Fibroblast of the aortic adventitia (primary cell): ENCODE results near the gene OR1B1. TPM values are rescaled to one million over a fixed set of nuclear protein-coding genes. Genes with fewer than 3 reads are reported as not detected.

ENCODE experiments used
- DNase-seq: peaks from one replicate; pipeline ENCODE4 v3.0.0-alpha.2; 2010; ENCODE audit warnings: low read depth
- H3K4me3 ChIP-seq: 2 replicates; pipeline ENCODE4 v1.5.1; 2011; ENCODE audit warnings: low read depth, mild to moderate bottlenecking, control low read depth, low read length, moderate library complexity
- total RNA-seq: library from RNA; depleted of rRNA; stranded (reverse); fragments of >200 nt; gene quantifications from 2 replicates; pipeline ENCODE4 v1.2.3, GENCODE V29; 2012; ENCODE audit warnings: low replicate concordance
- TF ChIP-seq, protein P1 (sequence below): IDR thresholded peaks from 2 replicates; pipeline ENCODE4 v1.5.1; 2011; ENCODE audit warnings: mild to moderate bottlenecking, low read length, control low read depth, inconsistent platforms; ENCODE audit not compliant: insufficient read depth

Gene OR1B1
- total RNA-seq, 1 donor, result not detected

DNA sequence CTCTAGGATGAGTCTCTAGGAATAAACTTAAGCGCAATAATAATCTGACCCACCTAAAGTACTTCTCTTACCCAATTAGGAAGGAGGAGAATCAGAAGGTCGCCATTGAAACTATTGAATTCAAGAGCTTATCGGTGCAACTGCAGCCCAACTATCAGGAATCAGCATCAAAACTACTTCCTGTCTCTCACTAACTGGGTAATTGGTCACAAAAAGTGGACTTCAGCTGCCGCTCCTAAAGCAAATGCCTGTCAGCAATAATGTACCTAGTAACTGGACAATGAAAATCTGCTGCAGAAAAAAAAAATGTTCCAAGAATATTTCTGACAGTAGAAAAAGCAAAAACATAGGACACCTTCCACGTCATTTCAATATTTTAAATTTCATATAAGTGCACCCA is 77.6 kb downstream of the OR1B1 start:
- TF ChIP-seq, protein P1, sequence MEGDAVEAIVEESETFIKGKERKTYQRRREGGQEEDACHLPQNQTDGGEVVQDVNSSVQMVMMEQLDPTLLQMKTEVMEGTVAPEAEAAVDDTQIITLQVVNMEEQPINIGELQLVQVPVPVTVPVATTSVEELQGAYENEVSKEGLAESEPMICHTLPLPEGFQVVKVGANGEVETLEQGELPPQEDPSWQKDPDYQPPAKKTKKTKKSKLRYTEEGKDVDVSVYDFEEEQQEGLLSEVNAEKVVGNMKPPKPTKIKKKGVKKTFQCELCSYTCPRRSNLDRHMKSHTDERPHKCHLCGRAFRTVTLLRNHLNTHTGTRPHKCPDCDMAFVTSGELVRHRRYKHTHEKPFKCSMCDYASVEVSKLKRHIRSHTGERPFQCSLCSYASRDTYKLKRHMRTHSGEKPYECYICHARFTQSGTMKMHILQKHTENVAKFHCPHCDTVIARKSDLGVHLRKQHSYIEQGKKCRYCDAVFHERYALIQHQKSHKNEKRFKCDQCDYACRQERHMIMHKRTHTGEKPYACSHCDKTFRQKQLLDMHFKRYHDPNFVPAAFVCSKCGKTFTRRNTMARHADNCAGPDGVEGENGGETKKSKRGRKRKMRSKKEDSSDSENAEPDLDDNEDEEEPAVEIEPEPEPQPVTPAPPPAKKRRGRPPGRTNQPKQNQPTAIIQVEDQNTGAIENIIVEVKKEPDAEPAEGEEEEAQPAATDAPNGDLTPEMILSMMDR, result no peak
- no peak overlapping the region for H3K4me3 ChIP-seq
- no peak for DNase-seq

Other genes with a start within 250 kb of the OR1B1 start
- gene OR1J1, start 179.7 kb downstream of the OR1B1 start, total RNA-seq, result not detected in 2 replicates
- 1.6 TPM in 1 of 2 replicates, not detected in the other for gene OR1J2, start 146.8 kb downstream of the OR1B1 start, total RNA-seq
- gene OR1J4, start 138.5 kb downstream of the OR1B1 start, total RNA-seq, result 0.45 TPM in 1 of 2 replicates, not detected in the other
- not detected in 2 replicates for gene OR1N1, start 130.3 kb downstream of the OR1B1 start, total RNA-seq
- gene OR1N2, start 104.5 kb downstream of the OR1B1 start, total RNA-seq, result 1.2 TPM in 1 of 2 replicates, not detected in the other
- 0.08 TPM in 1 of 2 replicates, not detected in the other for gene OR1L8, start 74.2 kb downstream of the OR1B1 start, total RNA-seq
- 0.81 TPM in 1 of 2 replicates, not detected in the other for gene OR1Q1, start 42.9 kb downstream of the OR1B1 start, total RNA-seq
- not detected in 2 replicates for gene OR1L1, start 4.1 kb upstream of the OR1B1 start, total RNA-seq
- not detected in 2 replicates for gene OR1L3, start 17.5 kb upstream of the OR1B1 start, total RNA-seq
- not detected in 2 replicates for gene OR1L4, start 66.4 kb upstream of the OR1B1 start, total RNA-seq
- not detected in 2 replicates for gene OR1L6, start 84.7 kb upstream of the OR1B1 start, total RNA-seq
- not detected in 2 replicates for gene OR5C1, start 131.3 kb upstream of the OR1B1 start, total RNA-seq
- not detected in 2 replicates for gene OR1K1, start 142.5 kb upstream of the OR1B1 start, total RNA-seq
- 35.8 and 40.1 TPM in 2 replicates for gene PDCL, start 171.0 kb upstream of the OR1B1 start, total RNA-seq
- gene RC3H2, start 247.7 kb upstream of the OR1B1 start, total RNA-seq, result 47.7 and 58.8 TPM in 2 replicates